ENCODE data around the gene TPSG1.

TPSG1 gene

DNA sequence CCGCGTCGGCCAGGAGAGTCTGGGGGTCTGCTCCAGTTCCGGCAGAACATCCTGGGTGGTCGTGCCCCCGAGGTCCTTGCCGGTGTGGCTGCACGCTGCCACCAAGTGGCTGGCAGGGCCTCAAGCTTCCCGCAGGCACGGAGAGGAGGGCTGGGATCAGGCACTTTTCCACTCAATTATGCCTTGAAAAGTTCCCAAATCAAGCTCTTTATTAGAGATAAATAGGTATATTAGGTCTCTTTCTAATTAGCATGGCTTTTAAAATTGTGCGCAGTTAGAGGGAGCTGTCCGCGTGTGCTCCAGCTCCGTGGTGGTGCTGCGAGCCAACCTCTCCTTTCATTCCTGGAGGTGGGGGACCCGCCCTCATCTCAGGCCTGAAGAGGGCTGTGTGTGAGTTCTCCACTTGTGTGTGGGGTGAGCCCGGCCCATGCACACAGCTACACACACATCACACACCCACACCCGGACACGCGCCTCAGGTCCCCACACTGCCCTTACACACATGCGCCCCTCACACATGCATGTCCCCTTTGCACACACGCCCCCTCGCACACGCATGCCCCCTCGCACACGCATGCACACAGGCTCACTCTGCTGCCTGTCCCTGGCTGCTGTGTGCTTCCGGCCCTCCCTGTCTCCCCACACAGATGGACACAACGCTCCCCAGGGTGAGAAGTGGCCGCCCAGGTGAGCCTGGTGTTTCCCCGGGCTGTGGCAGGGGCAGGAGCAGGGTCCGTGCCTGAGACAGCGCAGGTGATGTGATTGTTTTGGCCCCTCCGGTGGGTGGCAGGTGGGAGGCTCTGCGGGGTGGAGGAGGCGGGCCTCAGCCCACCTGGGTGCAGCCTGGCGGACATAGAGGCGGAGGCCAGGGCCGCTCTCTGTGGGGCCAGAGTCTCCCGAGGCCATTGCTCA, 43.4 kb downstream of the TPSG1 start:
- DNase-seq (ENCODE audit: low read depth in 1 of 2, low spot score in 1 of 2): no peak

DNA sequence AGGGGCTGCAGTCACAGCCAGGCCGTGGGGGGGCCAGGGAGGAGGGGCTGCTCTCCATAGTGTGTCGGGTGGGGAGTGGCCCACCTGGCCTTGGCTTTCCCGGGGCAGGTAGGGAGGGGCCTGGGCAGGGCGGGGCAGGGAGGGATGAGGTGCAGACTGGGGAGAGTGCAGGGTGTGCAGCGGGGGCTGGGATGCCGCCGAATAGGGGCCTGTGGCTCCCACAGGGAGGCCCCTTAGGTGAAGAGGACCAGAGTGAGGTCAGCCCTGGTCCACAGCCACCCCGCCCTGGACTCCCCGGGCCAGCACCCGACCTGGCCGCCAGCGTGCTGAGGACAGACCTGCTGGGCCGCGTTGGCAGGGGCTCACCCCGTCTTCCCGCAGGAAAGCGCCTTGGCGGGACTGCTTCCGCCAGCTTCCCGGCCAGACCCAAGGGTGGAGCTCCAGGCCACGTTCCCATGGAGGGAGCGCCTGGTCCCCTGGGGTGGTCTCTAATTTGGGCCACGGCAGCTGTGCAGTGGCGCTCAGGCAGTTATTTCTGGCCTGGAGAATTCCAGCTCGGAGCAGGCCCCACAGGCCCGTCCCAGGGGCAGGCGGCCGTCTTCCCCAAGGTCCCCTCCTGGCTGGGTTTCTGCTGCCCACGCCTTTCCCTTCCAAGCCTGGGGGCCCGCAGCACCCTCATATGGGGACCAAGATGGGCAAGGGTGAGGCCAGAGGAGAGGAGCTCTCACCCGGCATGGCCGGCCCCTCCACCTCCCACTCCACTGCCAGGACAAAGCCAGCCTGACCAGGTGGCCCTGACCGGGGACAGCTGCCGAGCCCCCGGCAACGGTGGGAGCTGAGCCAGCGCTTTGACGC, 44.3 kb downstream of the TPSG1 start:
- no peak overlapping the region for H3K4me3 ChIP-seq (replicated peaks; ENCODE audit: insufficient read depth, low read length)
- H3K27ac ChIP-seq (replicated peaks): no peak overlapping the region
- TF ChIP-seq SPI1 (IDR thresholded peaks at IDR 0.05; ENCODE audit: borderline replicate concordance, low read depth) (no peak), GABPA (IDR thresholded peaks at IDR 0.05; ENCODE audit: low read depth) (no peak), POLR2AphosphoS5 (IDR thresholded peaks at IDR 0.05; ENCODE audit: low read depth) (no peak)
- TF ChIP-seq, protein P1, sequence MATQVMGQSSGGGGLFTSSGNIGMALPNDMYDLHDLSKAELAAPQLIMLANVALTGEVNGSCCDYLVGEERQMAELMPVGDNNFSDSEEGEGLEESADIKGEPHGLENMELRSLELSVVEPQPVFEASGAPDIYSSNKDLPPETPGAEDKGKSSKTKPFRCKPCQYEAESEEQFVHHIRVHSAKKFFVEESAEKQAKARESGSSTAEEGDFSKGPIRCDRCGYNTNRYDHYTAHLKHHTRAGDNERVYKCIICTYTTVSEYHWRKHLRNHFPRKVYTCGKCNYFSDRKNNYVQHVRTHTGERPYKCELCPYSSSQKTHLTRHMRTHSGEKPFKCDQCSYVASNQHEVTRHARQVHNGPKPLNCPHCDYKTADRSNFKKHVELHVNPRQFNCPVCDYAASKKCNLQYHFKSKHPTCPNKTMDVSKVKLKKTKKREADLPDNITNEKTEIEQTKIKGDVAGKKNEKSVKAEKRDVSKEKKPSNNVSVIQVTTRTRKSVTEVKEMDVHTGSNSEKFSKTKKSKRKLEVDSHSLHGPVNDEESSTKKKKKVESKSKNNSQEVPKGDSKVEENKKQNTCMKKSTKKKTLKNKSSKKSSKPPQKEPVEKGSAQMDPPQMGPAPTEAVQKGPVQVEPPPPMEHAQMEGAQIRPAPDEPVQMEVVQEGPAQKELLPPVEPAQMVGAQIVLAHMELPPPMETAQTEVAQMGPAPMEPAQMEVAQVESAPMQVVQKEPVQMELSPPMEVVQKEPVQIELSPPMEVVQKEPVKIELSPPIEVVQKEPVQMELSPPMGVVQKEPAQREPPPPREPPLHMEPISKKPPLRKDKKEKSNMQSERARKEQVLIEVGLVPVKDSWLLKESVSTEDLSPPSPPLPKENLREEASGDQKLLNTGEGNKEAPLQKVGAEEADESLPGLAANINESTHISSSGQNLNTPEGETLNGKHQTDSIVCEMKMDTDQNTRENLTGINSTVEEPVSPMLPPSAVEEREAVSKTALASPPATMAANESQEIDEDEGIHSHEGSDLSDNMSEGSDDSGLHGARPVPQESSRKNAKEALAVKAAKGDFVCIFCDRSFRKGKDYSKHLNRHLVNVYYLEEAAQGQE (IDR thresholded peaks at IDR 0.05; ENCODE audit: insufficient replicate concordance, low read depth): no peak
- TF ChIP-seq, protein P2, sequence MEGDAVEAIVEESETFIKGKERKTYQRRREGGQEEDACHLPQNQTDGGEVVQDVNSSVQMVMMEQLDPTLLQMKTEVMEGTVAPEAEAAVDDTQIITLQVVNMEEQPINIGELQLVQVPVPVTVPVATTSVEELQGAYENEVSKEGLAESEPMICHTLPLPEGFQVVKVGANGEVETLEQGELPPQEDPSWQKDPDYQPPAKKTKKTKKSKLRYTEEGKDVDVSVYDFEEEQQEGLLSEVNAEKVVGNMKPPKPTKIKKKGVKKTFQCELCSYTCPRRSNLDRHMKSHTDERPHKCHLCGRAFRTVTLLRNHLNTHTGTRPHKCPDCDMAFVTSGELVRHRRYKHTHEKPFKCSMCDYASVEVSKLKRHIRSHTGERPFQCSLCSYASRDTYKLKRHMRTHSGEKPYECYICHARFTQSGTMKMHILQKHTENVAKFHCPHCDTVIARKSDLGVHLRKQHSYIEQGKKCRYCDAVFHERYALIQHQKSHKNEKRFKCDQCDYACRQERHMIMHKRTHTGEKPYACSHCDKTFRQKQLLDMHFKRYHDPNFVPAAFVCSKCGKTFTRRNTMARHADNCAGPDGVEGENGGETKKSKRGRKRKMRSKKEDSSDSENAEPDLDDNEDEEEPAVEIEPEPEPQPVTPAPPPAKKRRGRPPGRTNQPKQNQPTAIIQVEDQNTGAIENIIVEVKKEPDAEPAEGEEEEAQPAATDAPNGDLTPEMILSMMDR (IDR thresholded peaks at IDR 0.05; ENCODE audit: insufficient read depth, low read length): no peak
- DNase-seq (ENCODE audit: low read depth in 1 of 2, low spot score in 1 of 2): no peak
- no peaks in the 10 kb centered on the region for H3K27me3 ChIP-seq (ENCODE audit: insufficient read depth, poor library complexity, severe bottlenecking)

More for the DNA sequence above, 43.4 kb downstream of the TPSG1 start:
- no peaks in the 10 kb centered on the region for H3K27me3 ChIP-seq (ENCODE audit: insufficient read depth, poor library complexity, severe bottlenecking)
- H3K4me3 ChIP-seq (replicated peaks; ENCODE audit: insufficient read depth, low read length): no peak overlapping the region
- no peak for TF ChIP-seq POLR2AphosphoS5 (IDR thresholded peaks at IDR 0.05; ENCODE audit: low read depth)
- TF ChIP-seq SPI1 (IDR thresholded peaks at IDR 0.05; ENCODE audit: borderline replicate concordance, low read depth): no peak
- TF ChIP-seq, protein P2 (IDR thresholded peaks at IDR 0.05; ENCODE audit: insufficient read depth, low read length): no peak
- no peak for TF ChIP-seq GABPA (IDR thresholded peaks at IDR 0.05; ENCODE audit: low read depth)
- TF ChIP-seq, protein P1 (IDR thresholded peaks at IDR 0.05; ENCODE audit: insufficient replicate concordance, low read depth): no peak
- no peak overlapping the region for H3K27ac ChIP-seq (replicated peaks)

DNA sequence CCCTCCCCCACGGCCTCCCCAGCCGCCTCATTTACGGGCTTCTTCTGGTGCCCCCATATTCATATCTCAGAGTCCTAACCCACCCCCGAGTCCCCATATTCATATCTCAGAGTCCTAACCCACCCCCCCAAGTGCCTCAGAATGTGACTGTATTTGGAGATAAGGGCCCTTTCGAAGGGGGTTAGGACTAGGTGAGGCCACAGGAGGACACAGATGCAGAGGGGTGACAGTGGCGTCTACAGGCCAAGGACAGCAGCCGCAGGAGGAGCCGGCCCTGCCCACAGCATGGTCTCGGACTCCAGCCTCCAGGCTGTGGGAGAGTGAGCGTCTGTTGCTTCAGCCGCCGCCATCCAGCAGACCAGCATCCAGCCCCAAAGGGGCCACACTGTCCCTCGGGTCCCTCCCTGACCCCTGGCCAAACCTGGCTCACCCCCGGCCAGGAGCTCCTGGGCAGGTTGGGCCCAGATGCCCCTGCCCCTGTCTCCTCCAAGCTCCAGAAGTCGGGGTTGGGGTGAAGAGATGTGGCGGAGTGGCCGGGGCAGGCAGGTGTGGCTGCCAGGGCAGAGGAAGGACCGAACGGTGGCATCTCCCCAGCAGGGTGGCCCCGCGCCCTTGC, 46.7 kb downstream of the TPSG1 start:
- TF ChIP-seq, protein P2 (IDR thresholded peaks at IDR 0.05; ENCODE audit: insufficient read depth, low read length): no peak
- no peak for TF ChIP-seq POLR2AphosphoS5 (IDR thresholded peaks at IDR 0.05; ENCODE audit: low read depth)
- TF ChIP-seq SPI1 (IDR thresholded peaks at IDR 0.05; ENCODE audit: borderline replicate concordance, low read depth): no peak
- TF ChIP-seq, protein P1 (IDR thresholded peaks at IDR 0.05; ENCODE audit: insufficient replicate concordance, low read depth): no peak
- no peak for TF ChIP-seq GABPA (IDR thresholded peaks at IDR 0.05; ENCODE audit: low read depth)
- no peak overlapping the region for H3K27ac ChIP-seq (replicated peaks)
- DNase-seq (ENCODE audit: low read depth in 1 of 2, low spot score in 1 of 2): no peak
- H3K27me3 ChIP-seq (ENCODE audit: insufficient read depth, poor library complexity, severe bottlenecking): no peaks in the 10 kb centered on the region
- H3K4me3 ChIP-seq (replicated peaks; ENCODE audit: insufficient read depth, low read length): no peak overlapping the region

Measured in HL-60 (cell line).